Brain pericyte (primary cell): ENCODE measurements around the gene BRSK2.

Source experiments
- DNase-seq: peaks from one replicate; pipeline ENCODE4 v3.0.0-alpha.2; 2012; ENCODE audit warnings: low read depth, low spot score

The BRSK2 gene

DNA sequence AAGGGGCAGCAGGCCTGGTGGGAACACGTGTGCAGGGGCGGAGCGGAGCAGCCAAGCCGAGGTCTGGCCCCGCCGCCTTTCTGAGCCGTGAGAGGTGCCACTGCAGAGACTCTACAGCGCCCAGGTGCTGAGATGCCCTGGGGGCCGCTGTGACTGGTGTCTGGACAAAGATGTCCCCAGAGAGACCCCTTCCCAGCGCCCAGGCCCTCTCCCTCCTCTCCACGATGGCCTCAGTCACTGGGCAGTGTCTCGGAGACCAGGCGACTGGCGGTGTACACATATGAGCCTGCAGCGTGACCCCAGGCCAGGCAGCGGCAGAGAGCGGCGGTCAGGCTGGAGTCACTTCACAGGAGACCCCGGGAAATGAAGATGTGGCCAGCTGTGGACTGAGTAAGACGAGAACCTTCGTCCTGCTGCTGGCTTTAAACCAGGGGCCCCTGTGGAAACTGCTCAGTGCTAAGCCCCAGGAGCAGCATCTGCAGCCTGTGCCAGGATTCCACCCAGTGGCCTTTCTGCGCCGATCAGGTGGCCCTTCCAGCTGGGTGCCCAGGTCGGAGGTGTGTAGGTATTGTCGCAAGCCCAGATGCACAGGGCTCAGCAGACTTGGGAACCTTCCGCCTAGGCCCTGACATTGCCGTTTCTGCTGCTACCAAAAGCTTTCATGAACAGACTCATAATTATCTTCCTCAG lies 62.2 kb downstream of the BRSK2 start:
- DNase-seq: no peak

DNA sequence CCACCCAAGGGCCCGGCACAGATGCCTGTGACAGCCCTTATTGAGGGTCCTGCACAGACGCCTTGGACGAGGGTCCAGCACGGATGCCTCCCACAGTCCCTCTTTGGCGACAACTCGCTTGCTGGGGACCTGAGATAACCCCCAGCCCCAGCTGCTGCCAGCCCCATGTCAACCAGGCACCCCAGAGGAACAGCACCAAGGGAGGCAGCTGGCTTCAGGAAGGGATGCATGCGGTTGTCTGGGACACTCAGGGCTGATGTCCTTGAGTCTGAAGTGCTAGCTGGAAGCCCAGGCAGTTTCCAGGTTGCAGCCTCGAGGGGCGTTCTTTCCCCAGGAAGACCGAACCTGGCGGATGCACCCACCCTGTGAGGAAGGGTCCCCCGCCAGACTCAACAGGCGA lies 63.0 kb downstream of the BRSK2 start:
- no peak for DNase-seq

GRCh38 chr11:1453611-1454034 lies 63.9 kb downstream of the BRSK2 start:
- DNase-seq: no peak

- DNase-seq: no peak
These were observed 64.8 kb downstream of the BRSK2 start for GRCh38 chr11:1454576-1454975.

GRCh38 chr11:1455032-1455762 lies 65.5 kb downstream of the BRSK2 start:
- no peak for DNase-seq

DNA sequence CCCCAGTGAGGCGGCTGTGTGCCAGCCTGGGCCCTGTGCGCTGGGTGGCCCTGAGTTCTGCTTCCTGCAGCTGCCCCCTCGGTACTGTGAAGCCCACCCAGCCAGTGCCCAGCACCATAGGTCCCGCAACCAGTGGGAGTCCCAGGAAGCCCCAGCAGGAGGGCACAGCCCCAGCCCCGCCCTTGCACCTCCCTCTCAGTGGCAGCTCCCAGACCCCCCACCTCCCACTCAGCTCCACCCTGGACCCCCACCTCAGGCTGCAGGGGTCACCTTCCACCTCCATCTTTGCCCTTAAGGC lies 66.0 kb downstream of the BRSK2 start:
- no peak for DNase-seq

DNA sequence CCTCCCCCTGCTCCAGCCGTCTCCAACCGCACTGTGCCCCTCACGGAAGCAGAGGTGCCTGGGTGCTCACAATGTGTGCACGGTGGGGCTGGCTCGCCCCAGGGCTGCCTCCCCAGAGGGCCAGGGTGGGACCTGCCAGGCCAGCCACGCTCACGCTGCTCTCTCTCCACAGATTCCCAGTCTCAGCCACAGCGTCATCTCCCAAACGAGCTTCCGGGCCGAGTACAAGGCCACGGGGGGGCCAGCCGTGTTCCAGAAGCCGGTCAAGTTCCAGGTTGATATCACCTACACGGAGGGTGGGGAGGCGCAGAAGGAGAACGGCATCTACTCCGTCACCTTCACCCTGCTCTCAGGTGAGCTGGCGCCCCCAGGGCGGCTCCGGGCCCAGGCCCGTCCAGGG lies 66.4 kb downstream of the BRSK2 start:
- DNase-seq: no peak

GRCh38 chr11:1456596-1457325 lies 67.0 kb downstream of the BRSK2 start:
- DNase-seq: no peak

GRCh38 chr11:1457326-1457680 lies 67.6 kb downstream of the BRSK2 start:
- no peak for DNase-seq

DNA sequence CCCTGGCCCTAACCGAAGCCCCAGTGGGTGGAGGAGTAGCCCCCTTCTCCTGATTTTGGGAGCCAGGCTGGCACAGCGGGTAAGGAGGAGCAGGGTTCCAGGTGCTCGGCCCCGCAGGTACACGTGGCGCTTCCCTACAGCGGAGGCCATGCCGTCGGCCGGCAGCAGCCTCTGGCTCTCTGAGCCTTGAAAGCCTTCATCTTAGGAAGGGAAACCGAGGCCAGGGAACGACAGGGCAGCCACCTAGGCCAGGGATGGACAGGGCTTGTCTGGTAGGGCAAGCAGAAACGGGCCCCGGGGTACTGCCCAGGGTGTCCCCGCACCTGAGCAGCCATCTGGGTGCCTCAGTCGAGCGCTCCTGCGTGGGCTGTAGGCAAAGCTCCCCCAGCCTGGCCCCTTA lies 68.1 kb downstream of the BRSK2 start:
- no peak for DNase-seq

- DNase-seq: no peak
These were observed 68.8 kb downstream of the BRSK2 start for GRCh38 chr11:1458340-1459218.

DNA sequence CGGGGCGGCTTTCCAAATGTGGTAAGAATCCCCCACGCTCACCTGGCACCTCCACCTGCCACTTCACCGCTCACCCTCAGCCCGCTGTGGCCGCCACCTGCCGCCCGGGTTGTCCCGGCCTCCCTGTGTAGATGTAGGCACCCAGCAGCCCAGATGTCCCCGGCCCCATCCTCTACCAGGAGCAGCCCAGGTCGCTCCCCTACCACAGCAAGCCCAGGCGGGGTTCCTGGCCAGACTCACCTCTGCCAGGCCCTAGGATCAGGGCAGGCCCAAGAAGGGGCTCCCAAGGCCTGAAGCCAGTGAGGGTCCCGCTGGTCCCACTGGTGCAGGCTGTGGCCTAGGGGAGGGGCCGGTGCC lies 69.5 kb downstream of the BRSK2 start:
- no peak for DNase-seq

- DNase-seq: no peak
These were observed 70.1 kb downstream of the BRSK2 start for GRCh38 chr11:1459764-1460395.

GRCh38 chr11:1460396-1460985 lies 70.8 kb downstream of the BRSK2 start:
- DNase-seq: no peak

GRCh38 chr11:1460986-1461825 lies 71.5 kb downstream of the BRSK2 start:
- DNase-seq: no peak

DNA sequence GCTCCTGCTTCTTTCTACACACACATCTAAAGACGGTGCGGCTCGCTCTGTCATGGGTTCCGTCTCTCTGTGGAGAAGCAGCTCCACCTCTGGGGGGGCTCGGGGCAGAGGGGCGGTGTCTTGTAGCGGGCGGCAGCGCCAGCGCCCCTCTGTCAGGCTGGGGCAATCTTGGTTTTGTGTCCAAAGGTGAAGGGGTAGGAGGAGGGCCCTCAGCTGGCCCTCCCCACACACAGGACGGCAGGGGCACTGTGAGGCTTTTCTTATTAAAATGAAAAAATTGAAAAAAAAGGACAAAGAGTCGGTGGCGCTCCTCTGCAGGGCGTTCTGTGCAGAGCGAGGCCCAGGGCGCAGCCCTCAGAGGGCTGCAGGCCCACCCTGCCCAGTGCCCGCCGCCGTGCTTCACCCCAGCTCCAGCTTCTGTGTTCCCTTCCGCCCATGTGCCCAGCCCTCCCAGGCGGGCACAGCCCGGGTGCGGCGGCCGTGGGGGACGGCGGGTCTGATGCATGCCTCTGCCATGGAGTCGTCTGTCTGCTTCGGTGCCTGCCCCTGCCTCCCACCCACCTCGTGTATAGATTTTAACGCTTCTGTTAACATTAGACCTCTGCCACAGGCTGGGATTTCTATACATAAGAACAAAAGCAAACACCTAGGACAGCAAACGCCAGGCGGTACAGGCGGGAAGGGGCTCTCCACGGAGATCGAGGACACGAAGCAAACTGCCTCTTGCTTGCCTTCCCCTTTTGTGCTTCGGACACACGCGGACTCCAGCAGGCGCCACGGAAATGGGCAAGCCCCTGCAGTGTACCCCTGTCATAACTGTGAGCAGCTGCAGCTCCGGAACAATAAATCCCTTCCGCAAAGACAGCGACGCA lies 72.3 kb downstream of the BRSK2 start:
- no peak for DNase-seq

DNA sequence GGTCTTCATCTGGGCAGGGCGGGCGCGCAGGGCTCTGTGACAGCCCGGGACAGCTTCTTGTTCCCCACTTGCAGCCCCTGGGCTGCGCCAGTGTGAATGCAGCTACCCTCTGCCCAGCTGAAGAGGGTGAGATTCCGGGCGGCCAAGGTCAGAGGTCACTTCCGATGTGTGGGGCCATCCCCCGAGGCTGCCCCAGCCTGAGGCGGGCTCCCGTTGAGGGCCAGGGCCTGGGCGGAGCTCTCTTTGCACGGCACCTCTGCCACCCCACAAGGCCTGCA lies 72.9 kb downstream of the BRSK2 start:
- no peak for DNase-seq

GRCh38 chr11:1463056-1463455 lies 73.3 kb downstream of the BRSK2 start:
- DNase-seq: no peak

DNA sequence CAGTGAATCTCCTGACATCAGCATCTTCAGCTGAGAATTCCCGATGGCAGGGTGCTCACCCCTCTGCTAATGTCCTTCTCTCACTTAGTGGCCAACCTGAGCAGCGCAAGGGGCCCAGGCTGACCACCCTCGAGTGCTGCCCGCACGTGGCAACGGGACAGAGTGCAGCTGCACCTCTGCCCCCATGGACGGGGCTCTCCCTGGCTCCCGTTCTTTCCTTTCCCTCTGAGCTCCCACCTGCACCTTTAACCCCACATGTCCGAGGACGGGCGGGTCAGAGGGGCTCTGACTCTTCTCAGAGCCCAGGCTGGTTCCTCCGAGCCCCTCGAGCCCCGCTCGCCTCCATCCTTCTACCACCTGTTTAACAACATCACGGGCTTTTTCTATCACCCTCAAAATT lies 77.0 kb downstream of the BRSK2 start:
- DNase-seq: no peak

DNA sequence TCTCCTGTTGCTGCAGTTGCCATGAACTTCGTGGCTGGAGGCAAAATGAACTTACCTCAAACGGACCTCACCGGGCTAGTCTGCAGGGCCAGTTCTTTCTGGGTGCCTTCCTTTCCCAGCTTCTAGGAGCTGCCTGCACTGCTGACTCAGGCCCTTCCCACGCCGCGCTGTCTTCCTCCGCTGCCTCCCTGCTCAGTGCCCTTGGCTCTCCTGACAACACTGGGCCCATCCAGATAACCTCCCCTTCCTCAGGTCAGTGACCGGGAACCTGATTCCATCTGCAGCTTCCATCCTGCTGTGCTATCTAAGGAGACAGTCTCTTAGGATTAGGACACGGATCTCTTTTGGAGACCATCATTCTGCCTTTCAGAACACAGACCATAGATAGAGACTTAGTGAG lies 77.5 kb downstream of the BRSK2 start:
- DNase-seq: no peak
